DND-41 (cell line): ENCODE measurements around the gene KCTD14.
"Not testable (repeated sequence)": the region's sequence is repeated elsewhere in the genome, so short reads cannot be mapped to it uniquely, and the experiment has no call there.

Experiments used
- CTCF ChIP-seq: IDR thresholded peaks from 2 replicates; pipeline ENCODE4 v1.5.1; 2012; ENCODE audit warnings: borderline replicate concordance, low read length, moderate library complexity, mild to moderate bottlenecking; ENCODE audit not compliant: poor library complexity, severe bottlenecking; ENCODE audit errors: extremely low read depth
- EZH2 ChIP-seq: IDR thresholded peaks from 3 replicates; pipeline ENCODE4 v1.6.1; 2012; ENCODE audit warnings: borderline replicate concordance, low read depth, mild to moderate bottlenecking, moderate library complexity, low read length, inconsistent platforms; ENCODE audit not compliant: severe bottlenecking

GRCh38 chr11:78041380-78041719, 18.3 kb upstream of the KCTD14 start:
- TF ChIP-seq CTCF, EZH2: not testable (repeated sequence)
